ENCODE results near the gene RBBP6.

DNA sequence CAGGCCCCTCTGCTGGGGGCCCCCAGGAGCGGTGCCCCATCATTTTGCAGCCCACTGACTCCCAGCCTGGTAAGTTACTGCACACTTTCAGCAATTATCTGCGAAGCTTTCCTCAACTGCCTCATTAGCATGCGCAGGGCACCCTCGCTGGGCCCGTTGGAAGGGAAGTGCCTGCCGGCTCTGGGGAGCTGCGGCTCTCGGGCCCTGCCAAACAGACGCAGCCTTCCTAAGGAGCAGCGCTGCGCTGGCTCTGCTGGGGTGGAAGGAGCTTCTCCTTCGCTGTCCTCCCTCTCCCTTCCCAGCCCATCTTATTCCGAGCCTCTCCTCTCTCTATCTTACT is 71.0 kb downstream of the RBBP6 start:
- TF ChIP-seq, protein P1, sequence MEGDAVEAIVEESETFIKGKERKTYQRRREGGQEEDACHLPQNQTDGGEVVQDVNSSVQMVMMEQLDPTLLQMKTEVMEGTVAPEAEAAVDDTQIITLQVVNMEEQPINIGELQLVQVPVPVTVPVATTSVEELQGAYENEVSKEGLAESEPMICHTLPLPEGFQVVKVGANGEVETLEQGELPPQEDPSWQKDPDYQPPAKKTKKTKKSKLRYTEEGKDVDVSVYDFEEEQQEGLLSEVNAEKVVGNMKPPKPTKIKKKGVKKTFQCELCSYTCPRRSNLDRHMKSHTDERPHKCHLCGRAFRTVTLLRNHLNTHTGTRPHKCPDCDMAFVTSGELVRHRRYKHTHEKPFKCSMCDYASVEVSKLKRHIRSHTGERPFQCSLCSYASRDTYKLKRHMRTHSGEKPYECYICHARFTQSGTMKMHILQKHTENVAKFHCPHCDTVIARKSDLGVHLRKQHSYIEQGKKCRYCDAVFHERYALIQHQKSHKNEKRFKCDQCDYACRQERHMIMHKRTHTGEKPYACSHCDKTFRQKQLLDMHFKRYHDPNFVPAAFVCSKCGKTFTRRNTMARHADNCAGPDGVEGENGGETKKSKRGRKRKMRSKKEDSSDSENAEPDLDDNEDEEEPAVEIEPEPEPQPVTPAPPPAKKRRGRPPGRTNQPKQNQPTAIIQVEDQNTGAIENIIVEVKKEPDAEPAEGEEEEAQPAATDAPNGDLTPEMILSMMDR (IDR thresholded peaks at IDR 0.05): no peak
- TF ChIP-seq POLR2A (IDR thresholded peaks at IDR 0.05): no peak

Data from right lobe of liver (tissue), 4 donors.